Erythroblast (primary cell): ENCODE results near the gene CFAP58.

Experiments used
- GATA1 ChIP-seq: IDR thresholded peaks from 2 replicates; pipeline ENCODE4 v1.6.1; 2011; ENCODE audit warnings: low read depth, mild to moderate bottlenecking, control low read depth, low read length, moderate library complexity
- POLR2A ChIP-seq: IDR thresholded peaks from 2 replicates; pipeline ENCODE4 v1.6.1; 2011; ENCODE audit warnings: mild to moderate bottlenecking, low read length

- no peak for TF ChIP-seq GATA1
- TF ChIP-seq POLR2A = no peak
Observed at GRCh38 chr10:104492329-104492940, 138.8 kb downstream of the CFAP58 start.
